GM12873 (cell line): ENCODE results near the gene C1orf35.

Experiments
- TF ChIP-seq, protein P1 (sequence below): IDR thresholded peaks from 2 replicates; pipeline ENCODE4 v1.5.1; 2012; ENCODE audit warnings: low read depth, mild to moderate bottlenecking, moderate library complexity, low read length, control low read depth; ENCODE audit not compliant: insufficient read depth; ENCODE audit errors: missing control alignments

C1orf35 gene

DNA sequence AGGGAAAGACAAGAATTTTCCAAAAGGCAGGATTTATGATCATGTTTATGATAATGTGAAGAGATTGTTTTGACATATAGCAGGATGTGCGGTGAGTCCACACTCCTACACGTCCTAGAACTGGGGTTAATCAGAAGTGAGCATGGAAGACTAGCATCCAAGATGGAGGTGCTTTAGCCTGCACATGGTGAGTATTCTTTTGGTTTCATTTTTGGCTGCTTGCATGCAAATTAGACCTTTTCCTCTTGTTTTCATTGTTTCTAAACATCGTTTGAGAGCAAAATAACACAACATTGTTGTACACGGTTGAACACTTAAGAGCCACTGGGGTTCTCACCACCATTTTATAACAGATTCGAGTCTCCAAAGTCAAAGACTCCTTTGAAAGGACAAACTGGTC is 22.1 kb upstream of the C1orf35 start:
- TF ChIP-seq, protein P1, sequence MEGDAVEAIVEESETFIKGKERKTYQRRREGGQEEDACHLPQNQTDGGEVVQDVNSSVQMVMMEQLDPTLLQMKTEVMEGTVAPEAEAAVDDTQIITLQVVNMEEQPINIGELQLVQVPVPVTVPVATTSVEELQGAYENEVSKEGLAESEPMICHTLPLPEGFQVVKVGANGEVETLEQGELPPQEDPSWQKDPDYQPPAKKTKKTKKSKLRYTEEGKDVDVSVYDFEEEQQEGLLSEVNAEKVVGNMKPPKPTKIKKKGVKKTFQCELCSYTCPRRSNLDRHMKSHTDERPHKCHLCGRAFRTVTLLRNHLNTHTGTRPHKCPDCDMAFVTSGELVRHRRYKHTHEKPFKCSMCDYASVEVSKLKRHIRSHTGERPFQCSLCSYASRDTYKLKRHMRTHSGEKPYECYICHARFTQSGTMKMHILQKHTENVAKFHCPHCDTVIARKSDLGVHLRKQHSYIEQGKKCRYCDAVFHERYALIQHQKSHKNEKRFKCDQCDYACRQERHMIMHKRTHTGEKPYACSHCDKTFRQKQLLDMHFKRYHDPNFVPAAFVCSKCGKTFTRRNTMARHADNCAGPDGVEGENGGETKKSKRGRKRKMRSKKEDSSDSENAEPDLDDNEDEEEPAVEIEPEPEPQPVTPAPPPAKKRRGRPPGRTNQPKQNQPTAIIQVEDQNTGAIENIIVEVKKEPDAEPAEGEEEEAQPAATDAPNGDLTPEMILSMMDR: no peak

DNA sequence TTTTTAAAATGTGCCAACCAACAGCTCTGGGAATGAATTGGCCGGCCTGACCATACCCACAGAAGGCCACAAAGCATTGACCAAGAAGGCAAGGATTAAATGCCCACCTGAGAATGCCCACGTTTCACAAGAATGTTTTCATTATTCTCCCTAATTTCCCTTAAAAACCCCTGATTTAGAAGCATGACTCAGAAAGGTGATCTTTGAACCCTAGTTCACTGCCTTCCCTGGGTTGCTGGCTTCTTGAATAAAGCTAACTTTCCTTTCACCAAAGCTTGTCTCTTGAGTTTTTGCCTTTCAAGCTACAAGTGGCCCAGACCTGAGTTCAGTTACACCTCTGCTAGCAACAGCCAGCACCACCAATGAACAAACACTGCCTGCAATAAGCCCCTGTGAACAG is 20.4 kb upstream of the C1orf35 start:
- TF ChIP-seq, protein P1: no peak

DNA sequence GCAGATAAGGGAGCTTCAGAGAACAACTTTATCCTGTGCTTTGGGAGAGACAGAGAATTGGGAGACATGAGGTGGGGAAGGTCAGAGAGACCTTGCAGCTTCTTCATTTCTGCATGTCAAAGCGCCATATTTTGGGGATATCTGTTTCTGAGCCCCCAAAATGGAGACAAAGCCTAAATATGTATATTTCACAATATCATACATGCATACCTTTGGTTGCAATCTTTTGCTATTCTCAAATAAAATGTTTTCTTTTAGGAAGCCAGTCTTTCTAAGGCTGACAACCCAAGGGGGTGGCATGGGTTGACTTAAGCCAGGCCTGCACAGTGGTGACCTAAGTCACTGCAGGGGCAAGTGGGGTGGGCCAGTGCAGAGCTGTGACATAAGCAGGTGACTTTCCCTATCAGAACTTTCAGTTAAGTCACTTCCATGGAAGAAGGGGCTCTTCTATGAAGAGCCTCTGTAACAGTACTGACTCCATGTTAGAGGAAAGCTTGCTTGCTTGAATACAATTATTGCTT is 19.9 kb upstream of the C1orf35 start:
- TF ChIP-seq, protein P1: no peak

DNA sequence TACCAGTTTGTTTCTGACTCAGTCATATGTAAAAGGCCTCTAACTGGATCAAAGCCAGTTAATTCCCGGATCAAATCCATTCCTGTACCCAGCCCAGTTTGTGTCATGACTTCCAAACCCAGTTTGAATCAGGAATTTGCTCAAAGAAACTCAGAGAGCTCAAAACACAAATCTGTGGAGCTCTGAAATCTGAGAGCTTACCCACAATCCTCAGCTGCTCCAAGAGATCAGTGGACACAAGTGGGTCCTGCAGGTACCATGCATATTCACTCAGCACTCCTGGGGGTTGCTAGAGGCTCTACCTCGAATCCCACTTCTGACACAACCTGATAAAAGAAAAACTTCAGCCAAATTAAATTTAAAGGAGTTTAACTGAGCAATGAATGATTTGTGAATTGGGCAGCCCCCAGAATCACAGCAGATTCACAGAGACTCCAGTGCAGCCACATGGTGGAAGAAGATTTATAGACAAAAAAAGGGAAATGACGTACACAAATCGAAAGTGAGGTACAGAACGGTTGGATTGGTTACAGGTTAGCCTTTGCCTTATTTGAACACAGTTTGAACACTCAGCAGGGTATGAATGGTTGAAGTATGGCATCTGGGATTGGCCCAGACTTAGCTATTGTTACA is 17.8 kb upstream of the C1orf35 start:
- TF ChIP-seq, protein P1: no peak

DNA sequence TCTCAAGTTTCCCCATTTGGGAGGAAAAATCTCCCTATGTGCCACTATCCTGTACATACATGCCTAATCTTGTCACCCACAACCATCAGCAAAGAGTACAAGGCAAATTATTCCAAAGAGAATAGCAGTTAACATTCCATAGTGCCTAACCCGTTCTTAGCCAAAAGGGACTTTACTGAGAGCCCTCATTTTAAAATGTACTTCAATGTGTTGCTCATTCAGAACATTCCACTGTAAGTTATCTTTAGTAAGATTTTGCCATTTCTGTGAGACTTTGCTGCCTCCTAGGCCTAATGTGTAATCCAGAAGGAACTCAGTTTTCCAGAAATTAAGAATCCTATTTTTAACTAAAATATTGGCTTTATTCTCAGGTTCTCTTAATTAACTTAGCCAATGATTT is 17.2 kb upstream of the C1orf35 start:
- TF ChIP-seq, protein P1: no peak

DNA sequence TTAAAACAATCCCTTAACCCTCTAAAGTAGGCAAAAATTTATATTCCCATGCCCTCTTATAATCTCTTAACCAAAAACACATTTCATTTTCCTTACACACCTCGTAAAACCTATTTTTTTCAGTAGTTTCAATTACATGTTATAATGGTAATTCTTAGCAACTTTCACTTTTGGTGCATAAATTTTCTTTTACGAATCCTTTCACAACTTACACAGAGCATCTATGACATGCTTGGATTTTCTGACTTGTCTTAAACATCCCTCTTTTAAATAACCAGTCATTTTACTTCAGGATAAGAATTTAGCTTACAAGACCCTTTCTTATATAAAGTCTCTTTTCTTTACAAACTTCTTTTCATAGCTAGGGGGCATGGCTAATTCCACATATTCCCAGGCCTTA is 14.9 kb upstream of the C1orf35 start:
- TF ChIP-seq, protein P1: no peak

DNA sequence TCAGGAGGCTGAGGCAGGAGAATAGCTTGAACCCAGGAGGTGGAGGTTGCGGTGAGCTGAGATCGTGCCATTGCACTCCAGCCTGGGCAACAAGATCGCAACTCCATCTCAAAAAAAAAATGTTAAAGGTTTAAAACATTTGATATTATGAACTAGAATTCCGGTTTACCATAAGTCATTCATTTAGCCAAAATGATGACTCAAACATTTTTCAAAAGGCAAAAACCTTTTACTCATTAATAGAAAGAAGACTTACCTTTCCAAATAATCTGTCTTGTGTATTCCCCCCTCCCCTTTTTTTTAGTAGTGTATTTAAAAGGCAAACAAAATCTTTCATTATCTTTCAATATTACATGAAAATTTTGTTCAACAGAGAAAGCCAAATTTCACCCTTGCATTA is 14.2 kb upstream of the C1orf35 start:
- TF ChIP-seq, protein P1: no peak

DNA sequence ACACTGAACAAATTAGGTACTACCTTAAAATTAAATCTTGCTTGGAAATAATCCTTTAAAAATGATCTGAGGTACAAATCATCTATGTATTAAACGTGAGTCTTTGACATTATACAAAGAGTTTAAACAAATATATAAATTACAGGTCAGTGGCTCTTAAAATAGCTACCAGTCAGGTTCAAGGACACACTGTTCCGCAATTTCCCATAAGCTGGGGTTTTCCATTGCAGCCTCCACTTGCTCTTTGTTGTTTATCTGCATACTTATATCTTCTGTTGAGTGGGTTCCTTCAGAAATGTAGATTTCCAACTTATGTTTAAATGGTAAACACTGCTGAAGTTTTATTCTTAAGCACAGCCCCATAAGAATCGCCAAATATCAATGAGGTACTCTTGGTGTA is 11.7 kb upstream of the C1orf35 start:
- TF ChIP-seq, protein P1: no peak
